H9 (cell line): ENCODE data around the gene ZNF823. TPM values are rescaled to one million over a fixed set of nuclear protein-coding genes. Genes with fewer than 3 reads are reported as not detected.

Experiments
- DNase-seq: peaks from one replicate; pipeline ENCODE4 v3.0.0-alpha.2; 2017
- H2AFZ ChIP-seq: one replicate; pipeline ENCODE4 v1.6.1; 2013; ENCODE audit warnings: mild to moderate bottlenecking, low read length, control low read depth, moderate library complexity
- H2AK5ac ChIP-seq: 2 replicates; pipeline ENCODE4 v1.6.1; 2013; ENCODE audit warnings: low read length, control low read depth, mixed read lengths; ENCODE audit not compliant: insufficient read length
- H2BK120ac ChIP-seq: one replicate; pipeline ENCODE4 v1.6.1; 2013; ENCODE audit warnings: low read depth, mild to moderate bottlenecking, low read length, control low read depth, inconsistent platforms; ENCODE audit not compliant: poor library complexity, severe bottlenecking
- H2BK12ac ChIP-seq: 2 replicates; pipeline ENCODE4 v1.6.1; 2013; ENCODE audit warnings: low read length, control low read depth, mixed read lengths, low read depth; ENCODE audit not compliant: insufficient read length
- H2BK15ac ChIP-seq: 2 replicates; pipeline ENCODE4 v1.6.1; 2013; ENCODE audit warnings: low read depth, low read length, control low read depth
- H2BK20ac ChIP-seq: one replicate; pipeline ENCODE4 v1.6.1; 2013; ENCODE audit warnings: low read depth, mild to moderate bottlenecking, low read length, control low read depth, inconsistent platforms; ENCODE audit not compliant: poor library complexity, severe bottlenecking
- H2BK5ac ChIP-seq: 2 replicates; pipeline ENCODE4 v1.6.1; 2013; ENCODE audit warnings: low read length, control low read depth, mixed read lengths; ENCODE audit not compliant: insufficient read length
- H3K14ac ChIP-seq: 2 replicates; pipeline ENCODE4 v1.6.1; 2013; ENCODE audit warnings: low read length, control low read depth; ENCODE audit not compliant: insufficient read depth
- H3K18ac ChIP-seq: 2 replicates; pipeline ENCODE4 v1.6.1; 2013; ENCODE audit warnings: low read depth, mild to moderate bottlenecking, mixed read lengths, low read length, control low read depth; ENCODE audit not compliant: insufficient read length
- H3K23ac ChIP-seq: 2 replicates; pipeline ENCODE4 v1.6.1; 2013; ENCODE audit warnings: low read length, control low read depth, mixed read lengths, low read depth; ENCODE audit not compliant: insufficient read length
- H3K23me2 ChIP-seq: 2 replicates; pipeline ENCODE4 v1.6.1; 2013; ENCODE audit warnings: low read depth, mild to moderate bottlenecking, mixed read lengths, low read length, control low read depth; ENCODE audit not compliant: insufficient read length, poor library complexity, severe bottlenecking
- H3K27ac ChIP-seq: 2 replicates; pipeline ENCODE4 v1.5.1; 2013; ENCODE audit warnings: low read length, control low read depth, mixed read lengths, low read depth; ENCODE audit not compliant: insufficient read length
- H3K27me3 ChIP-seq: 2 replicates; pipeline ENCODE4 v1.6.1; 2013; ENCODE audit warnings: low read length, control low read depth, inconsistent platforms; ENCODE audit not compliant: insufficient read depth
- H3K4ac ChIP-seq: 2 replicates; pipeline ENCODE4 v1.6.1; 2013; ENCODE audit warnings: low read depth, mild to moderate bottlenecking, control low read depth, inconsistent platforms, low read length, moderate library complexity
- H3K4me1 ChIP-seq: 2 replicates; pipeline ENCODE4 v1.6.1; 2013; ENCODE audit warnings: low read length, control low read depth, inconsistent platforms; ENCODE audit not compliant: insufficient read depth
- H3K4me2 ChIP-seq: 2 replicates; pipeline ENCODE4 v1.6.1; 2013; ENCODE audit warnings: low read length, control low read depth, mixed read lengths; ENCODE audit not compliant: insufficient read length, insufficient read depth
- H3K56ac ChIP-seq: 2 replicates; pipeline ENCODE4 v1.6.1; 2013; ENCODE audit warnings: low read depth, mild to moderate bottlenecking, mixed read lengths, low read length, control low read depth; ENCODE audit not compliant: insufficient read length
- H3K79me1 ChIP-seq: 2 replicates; pipeline ENCODE4 v1.6.1; 2013; ENCODE audit warnings: low read depth, mild to moderate bottlenecking, moderate library complexity, low read length, control low read depth, inconsistent platforms; ENCODE audit not compliant: insufficient read depth, poor library complexity, severe bottlenecking
- H3K79me2 ChIP-seq: 2 replicates; pipeline ENCODE4 v1.6.1; 2013; ENCODE audit warnings: low read length, control low read depth, inconsistent platforms; ENCODE audit not compliant: insufficient read depth
- H3K9ac ChIP-seq: 2 replicates; pipeline ENCODE4 v1.6.1; 2013; ENCODE audit warnings: low read length, control low read depth, mixed read lengths; ENCODE audit not compliant: insufficient read length; ENCODE audit errors: extremely low read depth
- H3K9me3 ChIP-seq: one replicate; pipeline ENCODE4 v1.6.1; 2013; ENCODE audit warnings: low read depth, low read length, inconsistent platforms; ENCODE audit not compliant: control insufficient read depth
- H3T11ph ChIP-seq: one replicate; pipeline ENCODE4 v1.6.1; 2013; ENCODE audit warnings: mild to moderate bottlenecking, low read length, control low read depth, inconsistent platforms
- H4K20me1 ChIP-seq: one replicate; pipeline ENCODE4 v1.6.1; 2013; ENCODE audit not compliant: control insufficient read depth, insufficient read length, insufficient read depth
- H4K5ac ChIP-seq: 2 replicates; pipeline ENCODE4 v1.6.1; 2013; ENCODE audit warnings: low read depth, mild to moderate bottlenecking, mixed read lengths, low read length, control low read depth; ENCODE audit not compliant: insufficient read length
- H4K8ac ChIP-seq: replicated peaks from 2 replicates; pipeline ENCODE4 v1.6.1; 2013; ENCODE audit warnings: low read length, control low read depth, mixed read lengths, low read depth; ENCODE audit not compliant: insufficient read length
- H4K91ac ChIP-seq: 2 replicates; pipeline ENCODE4 v1.6.1; 2013; ENCODE audit warnings: low read depth, mild to moderate bottlenecking, moderate library complexity, mixed read lengths, low read length, control low read depth; ENCODE audit not compliant: insufficient read length
- H3K27ac Mint-ChIP-seq, 3 experiments: 2 replicates in 2 of 3; 3 replicates in 1 of 3; pipeline ENCODE4 v1.8.0; 2020 to 2021; ENCODE audit warnings: mixed read lengths in 3 of 3, mild to moderate bottlenecking in 1 of 3, moderate library complexity in 1 of 3
- H3K27me3 Mint-ChIP-seq: 2 replicates; pipeline ENCODE4 v1.8.0; 2021; ENCODE audit warnings: low read depth, mild to moderate bottlenecking, moderate library complexity, mixed read lengths
- H3K36me3 Mint-ChIP-seq, 3 experiments: 2 replicates in 2 of 3; 3 replicates in 1 of 3; pipeline ENCODE4 v1.8.0; 2020 to 2021; ENCODE audit warnings: low read depth in 3 of 3, mixed read lengths in 3 of 3; ENCODE audit not compliant: insufficient read depth in 1 of 3
- H3K4me1 Mint-ChIP-seq, 2 experiments: 2 replicates each; pipeline ENCODE4 v1.8.0; 2020; ENCODE audit warnings: mixed read lengths in 2 of 2
- H3K4me3 Mint-ChIP-seq, 2 experiments: 2 replicates in 1 of 2; 3 replicates in 1 of 2; pipeline ENCODE4 v1.8.0; 2020 to 2021; ENCODE audit warnings: mild to moderate bottlenecking in 2 of 2, mixed read lengths in 2 of 2, moderate library complexity in 1 of 2
- H3K9me3 Mint-ChIP-seq, 2 experiments: 2 replicates in 1 of 2; 3 replicates in 1 of 2; pipeline ENCODE4 v1.8.0; 2020; ENCODE audit warnings: mild to moderate bottlenecking in 2 of 2, mixed read lengths in 2 of 2, moderate library complexity in 1 of 2
- CTCF ChIP-seq: fragments of 200-600 bp; sonication (generic); conservative IDR thresholded peaks from 3 replicates; pipeline ENCODE4 v1.8.0; 2021; ENCODE audit warnings: antibody characterized with exemption, mild to moderate bottlenecking
- WGBS: extraction: QIAGEN DNeasy Blood & Tissue Kit; methylation state at CpG from one replicate; pipeline ENCODE4 v1.1.7; 2013; ENCODE audit warnings: missing lambda C conversion rate, low lambda C conversion rate, mixed read lengths; ENCODE audit not compliant: insufficient read length; ENCODE audit errors: extremely low coverage; 5-methylcytosine and 5-hydroxymethylcytosine counted together
- total RNA-seq: library from RNA; stranded (reverse); gene quantifications from 2 replicates; pipeline ENCODE4 v1.2.1, GENCODE V29; 2021

ZNF823 gene
- total RNA-seq, 1 experiment from 2014 or later: 2.5 TPM

- DNase-seq: no peak
- no peak overlapping the region for H3K9ac ChIP-seq
- H2BK12ac ChIP-seq: no peak overlapping the region
- no peaks in the 10 kb centered on the region for H3K23me2 ChIP-seq
- H2BK5ac ChIP-seq: no peak overlapping the region
- H3K27ac ChIP-seq: no peak overlapping the region
- H3K4ac ChIP-seq: no peak overlapping the region
- H3K9me3 ChIP-seq: peaks cover 37% of the 10 kb centered on the region
- H2BK20ac ChIP-seq: no peak overlapping the region
- H2AK5ac ChIP-seq: no peak overlapping the region
- no peak overlapping the region for H3K4me2 ChIP-seq
- H3K4me1 Mint-ChIP-seq: no peaks in the 10 kb centered on the region
- no peak overlapping the region for H4K91ac ChIP-seq
- H3K27me3 ChIP-seq: no peaks in the 10 kb centered on the region
- H3K4me1 ChIP-seq: no peaks in the 10 kb centered on the region
- no peak overlapping the region for H2BK120ac ChIP-seq
- no peak overlapping the region for H3K27ac Mint-ChIP-seq
- no CpG with 5 or more reads among the region's 3 CpGs for WGBS
- H3K27me3 Mint-ChIP-seq: no peaks in the 10 kb centered on the region; the same call in none of the 2 replicates
- TF ChIP-seq CTCF: no peak
- H3K9me3 Mint-ChIP-seq: peaks cover 76 to 81% of the 10 kb centered on the region in 2 experiments
- H3K4me3 Mint-ChIP-seq: no peak overlapping the region
- no peak overlapping the region for H2AFZ ChIP-seq
- H3K23ac ChIP-seq: no peak overlapping the region
- H3K36me3 Mint-ChIP-seq: peaks cover 62 to 83% (median 70%) of the 10 kb centered on the region in 3 experiments
- H4K20me1 ChIP-seq: no peaks in the 10 kb centered on the region
- H3K56ac ChIP-seq: no peak overlapping the region
- no peaks in the 10 kb centered on the region for H3K79me1 ChIP-seq
- H3K14ac ChIP-seq: no peak overlapping the region
- no peaks in the 10 kb centered on the region for H3K79me2 ChIP-seq
- no peak overlapping the region for H3T11ph ChIP-seq
- H2BK15ac ChIP-seq: no peak overlapping the region
- H3K18ac ChIP-seq: no peak overlapping the region
- no peak overlapping the region for H4K5ac ChIP-seq
- no peak overlapping the region for H4K8ac ChIP-seq
These were observed 53.6 kb downstream of the ZNF823 start for GRCh38 chr19:11684987-11685675.
